Activated naive CD8-positive, alpha-beta T cell treated with anti-CD3 and anti-CD28 coated beads for 36 hours (primary cell): ENCODE data around the gene ZNF383. TPM values are rescaled to one million over a fixed set of nuclear protein-coding genes. Genes with fewer than 3 reads are reported as not detected.
A peak's percentile ranks its signal among the peaks of the same experiment; 100 is the strongest.
"Not testable (repeated sequence)": the region's sequence is repeated elsewhere in the genome, so short reads cannot be mapped to it uniquely, and the experiment has no call there.

Experiments used
- DNase-seq: peaks from one replicate; pipeline ENCODE4 v3.0.0; 2021
- H3K27ac Mint-ChIP-seq: one replicate; pipeline ENCODE4 v1.8.0; 2022; ENCODE audit warnings: mild to moderate bottlenecking, moderate library complexity, mixed read lengths
- H3K27me3 Mint-ChIP-seq: one replicate; pipeline ENCODE4 v1.8.0; 2022; ENCODE audit warnings: mild to moderate bottlenecking, mixed read lengths
- H3K36me3 Mint-ChIP-seq: one replicate; pipeline ENCODE4 v1.8.0; 2021; ENCODE audit warnings: mild to moderate bottlenecking, mixed read lengths
- H3K4me1 Mint-ChIP-seq: one replicate; pipeline ENCODE4 v1.8.0; 2021; ENCODE audit warnings: mixed read lengths
- H3K4me3 Mint-ChIP-seq: one replicate; pipeline ENCODE4 v1.8.0; 2022; ENCODE audit warnings: mild to moderate bottlenecking, moderate library complexity, mixed read lengths
- H3K9me3 Mint-ChIP-seq: one replicate; pipeline ENCODE4 v1.8.0; 2022; ENCODE audit warnings: mixed read lengths
- total RNA-seq, 2 experiments: library from RNA; stranded (reverse); gene quantifications; one replicate each; pipeline ENCODE4 v1.2.3, GENCODE V29; 2021

Gene ZNF383
- total RNA-seq = 10 to 100 TPM in 1 of 2 experiments, 1 to 10 TPM in 1; 7.4 to 10.8 TPM

DNA sequence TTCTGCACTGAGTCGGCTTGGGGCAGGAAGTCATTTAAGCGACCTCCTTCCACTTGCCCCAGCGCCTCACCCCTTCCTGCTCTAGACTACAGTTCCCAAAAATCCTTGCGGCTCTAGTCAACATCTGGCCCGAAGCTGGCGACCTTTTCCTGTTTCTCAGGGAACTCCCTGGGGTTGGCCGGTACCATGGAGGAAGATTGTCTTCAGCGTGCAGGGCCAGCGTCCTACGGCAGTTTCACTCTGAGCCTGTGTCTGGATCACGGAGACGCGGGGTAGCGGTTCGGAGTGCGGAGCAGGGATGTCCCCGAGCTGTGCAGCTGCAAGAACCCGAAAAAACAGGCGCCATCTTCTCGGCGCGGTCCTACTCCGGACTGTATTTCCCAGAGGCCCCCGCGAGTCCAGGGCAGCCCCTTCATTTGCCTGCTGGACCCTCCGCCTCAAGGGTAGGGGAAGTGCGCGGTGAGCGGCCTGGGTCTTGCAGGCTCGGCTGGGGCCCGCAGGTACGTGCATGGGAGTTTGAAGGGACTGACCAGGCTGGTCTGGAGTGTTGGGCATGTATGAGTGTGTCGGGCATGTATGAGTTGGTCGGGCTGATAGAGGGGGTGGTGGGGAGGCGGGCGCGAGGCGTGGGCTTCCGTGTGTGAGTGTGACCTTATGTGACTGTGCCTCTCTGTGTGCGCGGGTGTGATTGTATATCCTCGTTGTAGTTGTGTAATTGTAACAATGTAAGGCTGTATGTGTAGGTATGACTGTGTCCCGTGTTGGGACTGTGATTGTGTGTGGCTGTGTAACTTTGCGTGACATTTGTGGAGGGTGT is at the start of gene ZNF383:
Gene ZNF383, plus strand, starts transcription at position 440 of the 817 bp plus-strand sequence. CDS start 12,240 bp downstream, outside the sequence.
- Mint-ChIP-seq H3K27me3 (no peaks in the 10 kb centered on the region), H3K4me1 (peaks cover 18% of the 10 kb centered on the region), H3K36me3 (peaks cover 51% of the 10 kb centered on the region), H3K4me3 (peak within 1 kb of the TSS; percentile 92), H3K27ac (peak within 1 kb of the TSS; percentile 94), H3K9me3 (peaks cover 30% of the 10 kb centered on the region)
- peak; percentile 84 for DNase-seq

- peak; percentile 86 for DNase-seq
- H3K27me3 Mint-ChIP-seq = no peaks in the 10 kb centered on the region
- no peaks in the 10 kb centered on the region for H3K4me1 Mint-ChIP-seq
- peak within 1 kb of the TSS; percentile 18 for H3K4me3 Mint-ChIP-seq
- H3K36me3 Mint-ChIP-seq = peaks cover 37% of the 10 kb centered on the region
- H3K9me3 Mint-ChIP-seq = peaks cover 40% of the 10 kb centered on the region
- H3K27ac Mint-ChIP-seq = no peak within 1 kb of the TSS
Observed at GRCh38 chr19:37172368-37173366, 45.3 kb upstream of the ZNF383 start, which contains the start of gene ZNF585A. Gene ZNF585A, minus strand, starts transcription at chr19:37172695. Its CDS starts 2,785 bp downstream, at chr19:37169910.

GRCh38 chr19:37186071-37186470 is 31.9 kb upstream of the ZNF383 start:
- not testable (repeated sequence) for H3K27ac Mint-ChIP-seq, H3K4me3 Mint-ChIP-seq, H3K4me1 Mint-ChIP-seq, H3K27me3 Mint-ChIP-seq, DNase-seq
- Mint-ChIP-seq H3K36me3 (peaks cover 81% of the 10 kb centered on the region), H3K9me3 (peaks cover 59% of the 10 kb centered on the region)

GRCh38 chr19:37195248-37195647 is 22.8 kb upstream of the ZNF383 start:
- H3K4me1 Mint-ChIP-seq, H3K27ac Mint-ChIP-seq, DNase-seq, H3K27me3 Mint-ChIP-seq, H3K4me3 Mint-ChIP-seq: not testable (repeated sequence)
- Mint-ChIP-seq H3K36me3 (peaks cover 82% of the 10 kb centered on the region), H3K9me3 (peaks cover 43% of the 10 kb centered on the region)

GRCh38 chr19:37197115-37197514 is 20.9 kb upstream of the ZNF383 start:
- H3K27ac Mint-ChIP-seq, H3K4me3 Mint-ChIP-seq, H3K27me3 Mint-ChIP-seq, H3K4me1 Mint-ChIP-seq, DNase-seq: not testable (repeated sequence)
- H3K9me3 Mint-ChIP-seq = peaks cover 41% of the 10 kb centered on the region
- peaks cover 78% of the 10 kb centered on the region for H3K36me3 Mint-ChIP-seq

DNA sequence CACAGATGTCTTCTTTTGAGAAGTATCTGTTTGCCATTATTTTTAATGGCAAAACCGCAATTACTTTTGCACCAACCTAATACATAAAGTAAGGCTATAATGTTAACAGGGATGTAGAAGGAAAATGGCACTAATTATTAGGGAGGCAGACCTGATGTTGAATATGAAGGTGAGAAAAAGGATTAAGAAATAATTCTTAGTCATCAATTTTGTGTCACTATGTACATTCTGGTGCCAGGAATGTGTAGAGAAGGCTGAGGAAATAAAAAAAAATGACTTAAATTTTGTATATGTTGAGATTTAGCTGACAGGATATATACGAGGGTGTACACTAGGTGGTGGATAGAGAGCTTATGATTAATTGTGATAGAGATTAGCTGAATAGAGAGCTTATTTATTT is 20.2 kb upstream of the ZNF383 start:
- Mint-ChIP-seq H3K4me3 (no peak overlapping the region), H3K27me3 (no peaks in the 10 kb centered on the region), H3K9me3 (peaks cover 42% of the 10 kb centered on the region), H3K4me1 (no peaks in the 10 kb centered on the region), H3K27ac (no peak overlapping the region), H3K36me3 (peaks cover 81% of the 10 kb centered on the region)
- no peak for DNase-seq

- DNase-seq = no peak
- H3K9me3 Mint-ChIP-seq = peaks cover 28% of the 10 kb centered on the region
- H3K4me1 Mint-ChIP-seq = peaks cover 18% of the 10 kb centered on the region
- H3K4me3 Mint-ChIP-seq = peak overlapping the region; percentile 92
- H3K27me3 Mint-ChIP-seq = no peaks in the 10 kb centered on the region
- H3K36me3 Mint-ChIP-seq = peaks cover 45% of the 10 kb centered on the region
- peak overlapping the region; percentile 94 for H3K27ac Mint-ChIP-seq
Observed at GRCh38 chr19:37217480-37217774, 587 bp upstream of the ZNF383 start.

DNA sequence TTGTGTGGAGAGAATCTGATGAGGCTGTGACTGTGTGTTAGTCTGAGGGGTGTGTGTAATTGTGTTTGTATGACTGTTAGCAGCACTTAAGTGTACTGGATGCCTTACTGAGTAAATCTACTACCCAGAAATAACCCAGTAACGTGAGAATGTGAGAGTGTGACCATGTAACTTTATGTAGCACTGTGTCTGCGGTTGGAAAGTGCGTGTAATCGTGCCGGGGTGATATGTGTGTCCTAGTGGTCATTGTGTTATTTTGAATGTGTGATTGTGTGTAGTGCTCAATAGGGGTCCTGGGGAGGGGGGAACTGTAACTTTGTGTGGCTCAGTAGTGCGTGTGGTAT is 550 bp downstream of the ZNF383 start:
- DNase-seq = peak; percentile 35
- no peaks in the 10 kb centered on the region for H3K27me3 Mint-ChIP-seq
- H3K9me3 Mint-ChIP-seq = peaks cover 32% of the 10 kb centered on the region
- peak overlapping the region; percentile 92 for H3K4me3 Mint-ChIP-seq
- H3K36me3 Mint-ChIP-seq = peaks cover 54% of the 10 kb centered on the region
- peaks cover 18% of the 10 kb centered on the region for H3K4me1 Mint-ChIP-seq
- peak overlapping the region; percentile 94 for H3K27ac Mint-ChIP-seq

DNA sequence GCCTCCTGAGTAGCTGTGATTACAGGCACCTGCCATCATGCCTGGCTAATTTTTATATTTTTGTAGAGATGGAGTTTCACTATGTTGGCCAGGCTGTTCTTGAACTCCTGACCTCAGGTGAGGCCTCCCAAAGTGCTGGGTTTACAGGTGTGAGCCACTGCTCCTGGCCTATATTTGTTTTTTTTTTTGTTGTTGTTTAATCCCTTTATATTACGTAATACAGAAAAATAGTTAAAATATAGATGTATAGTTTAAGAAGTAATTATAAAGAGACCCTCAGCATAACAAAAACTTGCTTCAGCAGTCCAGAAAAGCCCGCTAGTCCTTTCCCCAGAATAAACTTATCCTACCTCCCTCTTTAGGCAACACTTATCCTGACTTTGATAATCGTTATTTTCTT is 2.4 kb downstream of the ZNF383 start:
- Mint-ChIP-seq H3K4me1 (peaks cover 18% of the 10 kb centered on the region), H3K27me3 (no peaks in the 10 kb centered on the region), H3K9me3 (peaks cover 32% of the 10 kb centered on the region), H3K27ac (no peak overlapping the region), H3K36me3 (peaks cover 67% of the 10 kb centered on the region), H3K4me3 (no peak overlapping the region)
- no peak for DNase-seq

- Mint-ChIP-seq H3K4me3 (no peak overlapping the region), H3K27ac (no peak overlapping the region), H3K4me1 (peaks cover 18% of the 10 kb centered on the region), H3K27me3 (no peaks in the 10 kb centered on the region), H3K36me3 (peaks cover 71% of the 10 kb centered on the region), H3K9me3 (peaks cover 32% of the 10 kb centered on the region)
- DNase-seq = no peak
Observed at GRCh38 chr19:37221136-37221535, 3.1 kb downstream of the ZNF383 start.

DNA sequence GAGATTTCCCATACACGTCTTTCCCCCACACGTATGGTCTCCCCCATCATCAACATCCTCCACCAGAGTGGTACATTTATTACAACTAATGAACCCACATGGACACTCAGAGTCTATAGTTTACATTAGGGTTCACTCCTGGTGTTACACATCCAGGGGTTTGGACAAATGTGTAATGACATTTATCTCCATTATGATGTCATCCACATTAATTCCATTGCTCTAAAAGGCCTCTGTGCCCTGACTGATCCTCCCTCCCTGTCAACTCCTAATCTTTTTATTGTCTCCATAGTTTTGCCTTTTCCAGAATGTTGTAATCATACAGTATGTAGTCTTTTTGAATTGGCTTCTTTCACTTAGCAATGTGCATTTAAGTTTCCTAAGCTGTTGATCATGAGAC is 8.2 kb downstream of the ZNF383 start:
- Mint-ChIP-seq H3K4me1 (peaks cover 1% of the 10 kb centered on the region), H3K4me3 (no peak overlapping the region), H3K27me3 (no peaks in the 10 kb centered on the region), H3K9me3 (peaks cover 38% of the 10 kb centered on the region), H3K27ac (no peak overlapping the region), H3K36me3 (peaks cover 86% of the 10 kb centered on the region)
- no peak for DNase-seq

DNA sequence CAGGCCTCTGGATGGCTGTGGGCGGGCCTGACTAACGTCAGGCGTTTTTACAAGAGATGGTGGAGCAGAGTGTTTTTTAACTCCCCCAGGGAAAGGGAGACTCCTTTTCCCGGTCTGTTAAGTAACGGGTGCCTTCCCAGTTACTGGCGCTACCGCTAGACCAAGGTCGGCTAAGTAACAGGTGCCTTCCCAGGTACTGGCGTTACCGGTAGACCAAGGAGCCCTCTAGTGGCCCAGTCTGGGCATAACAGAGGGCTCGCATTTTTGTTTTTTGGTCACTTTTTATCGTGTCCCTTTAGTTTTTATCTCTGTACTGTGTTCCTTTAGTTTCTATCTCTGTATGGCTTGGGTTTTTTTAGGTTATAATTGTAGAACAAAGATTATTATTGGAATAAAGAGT is 10.0 kb downstream of the ZNF383 start:
- peaks cover 83% of the 10 kb centered on the region for H3K36me3 Mint-ChIP-seq
- H3K27me3 Mint-ChIP-seq = no peaks in the 10 kb centered on the region
- DNase-seq = peak; percentile 37
- H3K27ac Mint-ChIP-seq = no peak overlapping the region
- peaks cover 34% of the 10 kb centered on the region for H3K9me3 Mint-ChIP-seq
- H3K4me1 Mint-ChIP-seq = peaks cover 1% of the 10 kb centered on the region
- no peak overlapping the region for H3K4me3 Mint-ChIP-seq

- no peak overlapping the region for H3K4me3 Mint-ChIP-seq
- H3K27me3 Mint-ChIP-seq = no peaks in the 10 kb centered on the region
- no peaks in the 10 kb centered on the region for H3K4me1 Mint-ChIP-seq
- H3K9me3 Mint-ChIP-seq = peaks cover 57% of the 10 kb centered on the region
- no peak for DNase-seq
- no peak overlapping the region for H3K27ac Mint-ChIP-seq
- H3K36me3 Mint-ChIP-seq = peaks cover 78% of the 10 kb centered on the region
Observed at GRCh38 chr19:37243206-37243632, 25.2 kb downstream of the ZNF383 start.

GRCh38 chr19:37251308-37252229 is 33.6 kb downstream of the ZNF383 start:
- Mint-ChIP-seq H3K27me3 (no peaks in the 10 kb centered on the region), H3K4me1 (no peaks in the 10 kb centered on the region), H3K27ac (no peak overlapping the region), H3K36me3 (peaks cover 48% of the 10 kb centered on the region), H3K9me3 (peaks cover 56% of the 10 kb centered on the region), H3K4me3 (peak overlapping the region; percentile 63)
- DNase-seq = peak; percentile 64
